Left lobe of liver (tissue), 2 donors: ENCODE data around the gene ETNK1. TPM values are rescaled to one million over a fixed set of nuclear protein-coding genes. Genes with fewer than 3 reads are reported as not detected.
A peak's percentile ranks its signal among the peaks of the same experiment; 100 is the strongest.

Experiments used
- ATAC-seq: fragments of 200-7000 bp; cut with Tn5 transposase; one replicate; pipeline ENCODE4 v1.9.1; 2020; ENCODE audit warnings: mild to moderate bottlenecking, moderate library complexity
- DNase-seq: peaks from one replicate; pipeline ENCODE4 v3.0.0-alpha.2; 2020; ENCODE audit warnings: low spot score
- total RNA-seq: library from RNA; stranded (reverse); gene quantifications from one replicate; pipeline ENCODE4 v1.2.1, GENCODE V29; 2021
- donor health status: DM: no; HTN: no; CAD: no; lungs with moderate emphysema.
- donor health status: DM: no; HTN: yes; CAD: no.

Gene ETNK1
- total RNA-seq, 1 donor from 2014 or later = 28.3 TPM

GRCh38 chr12:22631863-22632463, 7.0 kb downstream of the ETNK1 start:
- ATAC-seq = peak; percentile 52
- DNase-seq = no peak

- DNase-seq = no peak
- no peak for ATAC-seq
These were observed 9.9 kb downstream of the ETNK1 start for GRCh38 chr12:22634883-22635282.

- DNase-seq = no peak
- no peak for ATAC-seq
These were observed 10.8 kb downstream of the ETNK1 start for GRCh38 chr12:22635812-22636211.

GRCh38 chr12:22640851-22641250, 15.9 kb downstream of the ETNK1 start:
- DNase-seq (no peak), ATAC-seq (peak; percentile 11)

GRCh38 chr12:22641353-22642053, 16.5 kb downstream of the ETNK1 start:
- ATAC-seq = peak; percentile 65
- no peak for DNase-seq

GRCh38 chr12:22648668-22649067, 23.7 kb downstream of the ETNK1 start:
- no peak for DNase-seq
- ATAC-seq = no peak

GRCh38 chr12:22653075-22653474, 28.1 kb downstream of the ETNK1 start:
- ATAC-seq = no peak
- DNase-seq = no peak

- DNase-seq = no peak
- no peak for ATAC-seq
These were observed 28.8 kb downstream of the ETNK1 start for GRCh38 chr12:22653791-22654190.

- ATAC-seq = no peak
These were observed 31.4 kb downstream of the ETNK1 start for GRCh38 chr12:22656376-22656775.

GRCh38 chr12:22656831-22657230, 31.9 kb downstream of the ETNK1 start:
- no peak for ATAC-seq
- no peak for DNase-seq

More at GRCh38 chr12:22656376-22656775, 31.4 kb downstream of the ETNK1 start:
- no peak for DNase-seq

- ATAC-seq = no peak
- DNase-seq = no peak
These were observed 32.6 kb downstream of the ETNK1 start for GRCh38 chr12:22657538-22657937.

- no peak for DNase-seq
- ATAC-seq = no peak
These were observed 33.2 kb downstream of the ETNK1 start for GRCh38 chr12:22658214-22658613.

GRCh38 chr12:22662356-22662755, 37.4 kb downstream of the ETNK1 start:
- no peak for ATAC-seq
- no peak for DNase-seq

- no peak for ATAC-seq
These were observed 40.5 kb downstream of the ETNK1 start for GRCh38 chr12:22665476-22665875.

GRCh38 chr12:22667122-22667521, 42.2 kb downstream of the ETNK1 start:
- DNase-seq (no peak), ATAC-seq (no peak)

More at GRCh38 chr12:22665476-22665875, 40.5 kb downstream of the ETNK1 start:
- no peak for DNase-seq

GRCh38 chr12:22668441-22668840, 43.5 kb downstream of the ETNK1 start:
- ATAC-seq (no peak), DNase-seq (no peak)

- DNase-seq (no peak), ATAC-seq (no peak)
These were observed 45.8 kb downstream of the ETNK1 start for GRCh38 chr12:22670762-22671161.

GRCh38 chr12:22672951-22673350, 48.0 kb downstream of the ETNK1 start:
- ATAC-seq = no peak

GRCh38 chr12:22677781-22678574, 53.0 kb downstream of the ETNK1 start:
- no peak for DNase-seq

More at GRCh38 chr12:22672951-22673350, 48.0 kb downstream of the ETNK1 start:
- DNase-seq = no peak

GRCh38 chr12:22682663-22683062, 57.7 kb downstream of the ETNK1 start:
- ATAC-seq (no peak), DNase-seq (no peak)

More at GRCh38 chr12:22677781-22678574, 53.0 kb downstream of the ETNK1 start:
- ATAC-seq = no peak

GRCh38 chr12:22683131-22683530, 58.2 kb downstream of the ETNK1 start:
- DNase-seq = no peak

More at GRCh38 chr12:22683131-22683530, 58.2 kb downstream of the ETNK1 start:
- ATAC-seq = peak; percentile 26
